OCI-LY7 (cell line): ENCODE data around the gene UBE2L6. TPM values are rescaled to one million over a fixed set of nuclear protein-coding genes. Genes with fewer than 3 reads are reported as not detected.

ENCODE experiments used
- BruUV-seq: library from RNA; stranded (reverse); fragments of 400-500 nt; replicated peaks from 2 replicates; lab custom pipeline; 2021; lab: Mats Ljungman, UMichigan
- CTCF ChIA-PET: fragments of 300-600 bp; sonication (Branson Sonifier 250); formaldehyde crosslinking; loops from one replicate; lab custom pipeline; 2022; ENCODE audit warnings: antibody characterized with exemption; ENCODE audit not compliant: unreplicated experiment; lab: Charles Lee
- POLR2A ChIA-PET: fragments of 300-600 bp; sonication (Branson Sonifier 250); formaldehyde crosslinking; loops from one replicate; lab custom pipeline; 2022; ENCODE audit warnings: antibody characterized with exemption; lab: Charles Lee
- DNase-seq: peaks from one replicate; pipeline ENCODE4 v3.0.0-alpha.2; 2015; ENCODE audit warnings: low spot score
- H2AFZ ChIP-seq: fragments of 200-600 bp; sonication (generic), shearing (Covaris generic); 2 replicates; pipeline ENCODE4 v1.6.1; 2014; ENCODE audit warnings: mild to moderate bottlenecking, antibody characterized with exemption, low read length, moderate library complexity
- H3K27ac ChIP-seq: fragments of 200-600 bp; sonication (generic); 2 replicates; pipeline ENCODE4 v1.5.1; 2014; ENCODE audit warnings: mixed run types, low read depth, mild to moderate bottlenecking, moderate library complexity, low read length, inconsistent platforms; ENCODE audit not compliant: poor library complexity, severe bottlenecking
- H3K36me3 ChIP-seq: fragments of 200-600 bp; sonication (generic); 2 replicates; pipeline ENCODE4 v1.6.1; 2014; ENCODE audit warnings: mild to moderate bottlenecking, antibody characterized with exemption, low read length, moderate library complexity, mixed read lengths; ENCODE audit not compliant: insufficient read depth
- H3K4me1 ChIP-seq: fragments of 200-600 bp; sonication (generic); 2 replicates; pipeline ENCODE4 v1.5.1; 2014; ENCODE audit warnings: mild to moderate bottlenecking, low read length; ENCODE audit not compliant: insufficient read depth, poor library complexity, severe bottlenecking
- H3K4me2 ChIP-seq: fragments of 200-600 bp; sonication (generic); 2 replicates; pipeline ENCODE4 v1.6.1; 2014; ENCODE audit warnings: mild to moderate bottlenecking, low read length
- H3K4me3 ChIP-seq: fragments of 200-600 bp; sonication (generic); 2 replicates; pipeline ENCODE4 v1.5.1; 2014; ENCODE audit warnings: mild to moderate bottlenecking, low read depth, low read length; ENCODE audit not compliant: poor library complexity, severe bottlenecking
- H3K79me2 ChIP-seq: fragments of 200-600 bp; sonication (generic); 2 replicates; pipeline ENCODE4 v1.6.1; 2016; ENCODE audit warnings: low read depth, mild to moderate bottlenecking, low read length, moderate library complexity, mixed read lengths; ENCODE audit not compliant: insufficient read depth
- H3K9me2 ChIP-seq: fragments of 200-600 bp; sonication (generic); 2 replicates; pipeline ENCODE4 v1.6.1; 2016; ENCODE audit warnings: mild to moderate bottlenecking, low read length, mixed read lengths; ENCODE audit not compliant: insufficient read depth
- H3K9me3 ChIP-seq: fragments of 200-600 bp; sonication (generic); 2 replicates; pipeline ENCODE4 v1.6.1; 2014; ENCODE audit warnings: mild to moderate bottlenecking, mixed run types, low read length, mixed read lengths
- H4K20me1 ChIP-seq: fragments of 200-600 bp; sonication (generic); 2 replicates; pipeline ENCODE4 v1.6.1; 2014; ENCODE audit warnings: mild to moderate bottlenecking, antibody characterized with exemption, low read length, moderate library complexity, mixed read lengths; ENCODE audit not compliant: insufficient read depth
- CTCF ChIP-seq: fragments of 200-600 bp; sonication (generic); conservative IDR thresholded peaks from 2 replicates; pipeline ENCODE4 v1.5.1; 2014; ENCODE audit warnings: mild to moderate bottlenecking, antibody characterized with exemption, low read length, moderate library complexity, mixed read lengths
- EZH2phosphoT487 ChIP-seq: fragments of 200-600 bp; sonication (generic); IDR thresholded peaks from 2 replicates; pipeline ENCODE4 v1.6.1; 2018; ENCODE audit warnings: low read depth, borderline replicate concordance, mild to moderate bottlenecking, mixed run types, antibody characterized with exemption, low read length, moderate library complexity, mixed read lengths
- intact Hi-C: fragments of 100-400 bp; cut with micrococcal nuclease; formaldehyde crosslinking; loops from one replicate; pipeline ENCODE4 v1.10.0; 2022; ENCODE audit not compliant: unreplicated experiment
- small RNA-seq: library from RNA; depleted of rRNA; stranded (forward); fragments of <200 nt; gene quantifications from one replicate; pipeline ENCODE3, GENCODE V24; 2014
- total RNA-seq, 2 experiments: library from RNA; depleted of rRNA in 1 of 2; stranded (reverse); fragments of >200 nt in 1 of 2; shearing (Covaris generic) in 1 of 2; gene quantifications; 2 replicates each; pipeline ENCODE4 v1.2.3, GENCODE V29; 2014 to 2022

The UBE2L6 gene
- total RNA-seq, 2 experiments from 2014 or later, result 51.7 to 68.9 TPM

- H4K20me1 ChIP-seq, result no peaks in the 10 kb centered on the region
- H3K4me1 ChIP-seq, result no peaks in the 10 kb centered on the region
- no peak overlapping the region for H3K4me2 ChIP-seq
- no peak for DNase-seq
- POLR2A ChIA-PET, result interaction anchor here (1.1 to 3.0 kb wide), 6 partner anchors 8 to 24 kb away, joined by 3 to 11 read pairs (median 5); partner anchors contain the start of gene SLC43A1
- no peaks in the 10 kb centered on the region for H3K9me3 ChIP-seq
- H3K36me3 ChIP-seq, result peaks cover 90% of the 10 kb centered on the region
- peaks cover 6% of the 10 kb centered on the region; the same call in 1 of the 2 replicates for H3K79me2 ChIP-seq
- intact Hi-C loops, result no loop called here
- no peak overlapping the region for H3K27ac ChIP-seq
- CTCF ChIA-PET, result interaction anchor here (1.2 to 2.1 kb wide), 2 partner anchors 8 to 25 kb away, joined by 3 to 10 read pairs; no protein-coding TSS in a partner anchor
- H2AFZ ChIP-seq, result no peak overlapping the region
- BruUV-seq, result no TSS peak
- TF ChIP-seq CTCF (no peak), EZH2phosphoT487 (no peak)
- H3K4me3 ChIP-seq, result no peak overlapping the region
- no peaks in the 10 kb centered on the region for H3K9me2 ChIP-seq
Observed at GRCh38 chr11:57501953-57502352, 65.5 kb downstream of the UBE2L6 start.

Small RNAs within 50 kb of the gene (small RNA-seq; reads per million reads assigned to genes)
- not detected for gene RN7SL605P

Other genes starting within 250 kb of the UBE2L6 start
- 5.3 and 6.4 TPM in 2 replicates for gene TNKS1BP1, start 242.7 kb downstream of the UBE2L6 start, total RNA-seq (2014; rRNA removed; shearing (Covaris generic))
- 16.4 and 19.7 TPM in 2 replicates for gene TNKS1BP1, start 242.7 kb downstream of the UBE2L6 start, total RNA-seq (2022)
- 146 and 185 TPM in 2 replicates for gene SSRP1, start 231.8 kb downstream of the UBE2L6 start, total RNA-seq (2014; rRNA removed; shearing (Covaris generic))
- gene SSRP1, start 231.8 kb downstream of the UBE2L6 start, total RNA-seq (2022), result 216 and 221 TPM in 2 replicates
- gene P2RX3, start 229.3 kb downstream of the UBE2L6 start, total RNA-seq (2014; rRNA removed; shearing (Covaris generic)), result not detected in 2 replicates
- not detected in 2 replicates for gene P2RX3, start 229.3 kb downstream of the UBE2L6 start, total RNA-seq (2022)
- gene PRG3, start 186.5 kb downstream of the UBE2L6 start, total RNA-seq (2014; rRNA removed; shearing (Covaris generic)), result not detected in 2 replicates
- gene PRG3, start 186.5 kb downstream of the UBE2L6 start, total RNA-seq (2022), result not detected in 2 replicates
- 0.28 TPM in 1 of 2 replicates, not detected in the other for gene PRG2, start 177.0 kb downstream of the UBE2L6 start, total RNA-seq (2014; rRNA removed; shearing (Covaris generic))
- gene PRG2, start 177.0 kb downstream of the UBE2L6 start, total RNA-seq (2022), result 1.1 and 1.2 TPM in 2 replicates
- gene SLC43A3, start 140.6 kb downstream of the UBE2L6 start, total RNA-seq (2014; rRNA removed; shearing (Covaris generic)), result 38.4 and 41.3 TPM in 2 replicates
- gene SLC43A3, start 140.6 kb downstream of the UBE2L6 start, total RNA-seq (2022), result 55.5 and 62.1 TPM in 2 replicates
- 0.25 and 0.41 TPM in 2 replicates for gene RTN4RL2, start 107.1 kb downstream of the UBE2L6 start, total RNA-seq (2014; rRNA removed; shearing (Covaris generic))
- gene RTN4RL2, start 107.1 kb downstream of the UBE2L6 start, total RNA-seq (2022), result 2.3 and 4.2 TPM in 2 replicates
- gene SLC43A1, start 52.0 kb downstream of the UBE2L6 start, total RNA-seq (2014; rRNA removed; shearing (Covaris generic)), result 47.1 and 61.1 TPM in 2 replicates
- 78.6 and 87.0 TPM in 2 replicates for gene SLC43A1, start 52.0 kb downstream of the UBE2L6 start, total RNA-seq (2022)
- 163 and 195 TPM in 2 replicates for gene TIMM10, start 36.9 kb downstream of the UBE2L6 start, total RNA-seq (2014; rRNA removed; shearing (Covaris generic))
- 204 and 258 TPM in 2 replicates for gene TIMM10, start 36.9 kb downstream of the UBE2L6 start, total RNA-seq (2022)
- not detected in 2 replicates for gene SMTNL1, start 30.1 kb downstream of the UBE2L6 start, total RNA-seq (2014; rRNA removed; shearing (Covaris generic))
- not detected in 2 replicates for gene SMTNL1, start 30.1 kb downstream of the UBE2L6 start, total RNA-seq (2022)
- not detected in 2 replicates for gene SERPING1, start 30.0 kb upstream of the UBE2L6 start, total RNA-seq (2014; rRNA removed; shearing (Covaris generic))
- not detected in 2 replicates for gene SERPING1, start 30.0 kb upstream of the UBE2L6 start, total RNA-seq (2022)
- 0.54 and 0.85 TPM in 2 replicates for gene YPEL4, start 82.2 kb upstream of the UBE2L6 start, total RNA-seq (2014; rRNA removed; shearing (Covaris generic))
- gene YPEL4, start 82.2 kb upstream of the UBE2L6 start, total RNA-seq (2022), result 0.52 and 0.55 TPM in 2 replicates
- 18.3 and 18.5 TPM in 2 replicates for gene CLP1, start 90.1 kb upstream of the UBE2L6 start, total RNA-seq (2014; rRNA removed; shearing (Covaris generic))
- 18.1 and 20.8 TPM in 2 replicates for gene CLP1, start 90.1 kb upstream of the UBE2L6 start, total RNA-seq (2022)
- gene ZDHHC5, start 100.4 kb upstream of the UBE2L6 start, total RNA-seq (2014; rRNA removed; shearing (Covaris generic)), result 23.4 and 27.5 TPM in 2 replicates
- 46.1 and 57.4 TPM in 2 replicates for gene ZDHHC5, start 100.4 kb upstream of the UBE2L6 start, total RNA-seq (2022)
- gene MED19, start 144.5 kb upstream of the UBE2L6 start, total RNA-seq (2014; rRNA removed; shearing (Covaris generic)), result 11.9 and 17.5 TPM in 2 replicates
- gene MED19, start 144.5 kb upstream of the UBE2L6 start, total RNA-seq (2022), result 11.1 and 12.6 TPM in 2 replicates
- 53.3 and 54.9 TPM in 2 replicates for gene TMX2, start 144.9 kb upstream of the UBE2L6 start, total RNA-seq (2014; rRNA removed; shearing (Covaris generic))
- 60.2 and 66.9 TPM in 2 replicates for gene TMX2, start 144.9 kb upstream of the UBE2L6 start, total RNA-seq (2022)
- gene SELENOH, start 173.8 kb upstream of the UBE2L6 start, total RNA-seq (2014; rRNA removed; shearing (Covaris generic)), result 181 and 229 TPM in 2 replicates
- 144 and 169 TPM in 2 replicates for gene SELENOH, start 173.8 kb upstream of the UBE2L6 start, total RNA-seq (2022)
- gene BTBD18, start 184.1 kb upstream of the UBE2L6 start, total RNA-seq (2014; rRNA removed; shearing (Covaris generic)), result not detected in 2 replicates
- gene BTBD18, start 184.1 kb upstream of the UBE2L6 start, total RNA-seq (2022), result not detected in 2 replicates
- 5.1 and 6.7 TPM in 2 replicates for gene CTNND1, start 194.1 kb upstream of the UBE2L6 start, total RNA-seq (2014; rRNA removed; shearing (Covaris generic))
- 5.3 and 9.0 TPM in 2 replicates for gene CTNND1, start 194.1 kb upstream of the UBE2L6 start, total RNA-seq (2022)